CD4-positive, alpha-beta T cell treated with Interleukin-10 for 1 hour (primary cell): ENCODE results near the gene SETMAR.

Experiments used
- DNase-seq: peaks from one replicate; pipeline ENCODE4 v3.0.0-alpha.2; 2020

Gene SETMAR

GRCh38 chr3:4355401-4356219 lies 52.4 kb downstream of the SETMAR start:
- DNase-seq, result no peak

- DNase-seq, result no peak
These were observed 53.0 kb downstream of the SETMAR start for GRCh38 chr3:4356220-4356540.

GRCh38 chr3:4356546-4357410 lies 53.6 kb downstream of the SETMAR start:
- DNase-seq, result no peak

- no peak for DNase-seq
These were observed 55.1 kb downstream of the SETMAR start for GRCh38 chr3:4358273-4358672.

GRCh38 chr3:4359805-4360502 lies 56.8 kb downstream of the SETMAR start:
- DNase-seq, result no peak

- no peak for DNase-seq
These were observed 57.6 kb downstream of the SETMAR start for GRCh38 chr3:4360817-4361216.

GRCh38 chr3:4362523-4362922 lies 59.4 kb downstream of the SETMAR start:
- DNase-seq, result no peak
